B cell (primary cell): ENCODE measurements around the gene LECT2. TPM values are rescaled to one million over a fixed set of nuclear protein-coding genes. Genes with fewer than 3 reads are reported as not detected.

Source experiments
- ATAC-seq: fragments of 200-7000 bp; cut with Tn5 transposase; one replicate; pipeline ENCODE4 v1.10.0; 2021; ENCODE audit warnings: low read depth, mild to moderate bottlenecking, moderate number of reproducible peaks, moderate library complexity
- CTCF ChIA-PET: fragments of 350-600 bp; sonication (Branson Sonifier 250); formaldehyde crosslinking; loops from one replicate; lab custom pipeline; 2021; ENCODE audit warnings: antibody characterized with exemption, inconsistent platforms; lab: Charles Lee
- POLR2A ChIA-PET: fragments of 350-600 bp; sonication (Branson Sonifier 250); formaldehyde crosslinking; loops from one replicate; lab custom pipeline; 2021; ENCODE audit warnings: antibody characterized with exemption; lab: Charles Lee
- DNase-seq: peaks from one replicate; pipeline ENCODE4 v3.0.0; 2013
- H2AFZ ChIP-seq: 2 replicates; pipeline ENCODE4 v1.6.1; 2012; ENCODE audit warnings: mild to moderate bottlenecking, low read depth, low read length; ENCODE audit not compliant: insufficient read depth, poor library complexity, severe bottlenecking
- H3K27ac ChIP-seq, 2 donors: 1 replicate in 1 of 2; 2 replicates in 1 of 2; pipeline ENCODE4 v1.5.1; 2012 to 2013; ENCODE audit warnings: low read length in 2 of 2, mild to moderate bottlenecking in 2 of 2, moderate library complexity in 1 of 2
- H3K27me3 ChIP-seq, 4 experiments: fragments of 200-600 bp in 1 of 4; sonication (generic) in 1 of 4; replicated peaks in 1 of 4; 1 replicate in 2 of 4; 2 replicates in 2 of 4; pipeline versions ENCODE4 v1.6.1 to v1.7.0; 2013 to 2016; ENCODE audit warnings: low read length in 3 of 4, mild to moderate bottlenecking in 2 of 4, mixed read lengths in 1 of 4, moderate library complexity in 1 of 4; ENCODE audit not compliant: insufficient read depth in 4 of 4, control insufficient read depth in 3 of 4; ENCODE audit errors: control extremely low read depth in 1 of 4
- H3K36me3 ChIP-seq, 2 experiments: replicated peaks in 1 of 2; 1 replicate in 1 of 2; 2 replicates in 1 of 2; pipeline versions ENCODE4 v1.6.1 to v1.7.1; 2013; ENCODE audit warnings: low read length in 1 of 2; ENCODE audit not compliant: insufficient read depth in 2 of 2, control insufficient read depth in 1 of 2; ENCODE audit errors: control extremely low read depth in 1 of 2, extremely low read depth in 1 of 2
- H3K4me1 ChIP-seq, 2 donors: fragments of 200-600 bp in 1 of 2; sonication (generic) in 1 of 2; 1 replicate in 1 of 2; 2 replicates in 1 of 2; pipeline versions ENCODE4 v1.5.1 to v1.6.1; 2013 to 2017; ENCODE audit warnings: low read length in 2 of 2; ENCODE audit not compliant: control insufficient read depth in 2 of 2, insufficient read depth in 2 of 2
- H3K4me2 ChIP-seq: replicated peaks from 2 replicates; pipeline ENCODE3; 2012; ENCODE audit warnings: mild to moderate bottlenecking, low read depth, low read length; ENCODE audit not compliant: poor library complexity, severe bottlenecking
- H3K4me3 ChIP-seq, 5 experiments: fragments of 200-600 bp in 1 of 5; sonication (generic) in 1 of 5; 1 replicate in 3 of 5; 2 replicates in 2 of 5; pipeline versions ENCODE4 v1.5.1 to v1.7.0; 2011 to 2016; ENCODE audit warnings: low read length in 4 of 5, mild to moderate bottlenecking in 4 of 5, low read depth in 2 of 5, control low read depth in 1 of 5, moderate library complexity in 1 of 5; ENCODE audit not compliant: insufficient read depth in 1 of 5; ENCODE audit errors: control extremely low read depth in 1 of 5, extremely low read depth in 1 of 5
- H3K79me2 ChIP-seq: fragments of 200-600 bp; sonication (generic); one replicate; pipeline ENCODE4 v1.6.0; 2016; ENCODE audit warnings: low read length; ENCODE audit not compliant: control insufficient read depth, insufficient read depth
- H3K9ac ChIP-seq: fragments of 200-600 bp; sonication (generic); 2 replicates; pipeline ENCODE4 v1.6.1; 2017; ENCODE audit warnings: mild to moderate bottlenecking, low read length, moderate library complexity
- H3K9me3 ChIP-seq, 3 donors: one replicate each; pipeline versions ENCODE4 v1.6.1 to v1.7.1; 2013; ENCODE audit warnings: low read length in 2 of 3; ENCODE audit not compliant: control insufficient read depth in 2 of 3, insufficient read depth in 1 of 3; ENCODE audit errors: control extremely low read depth in 1 of 3
- H4K20me1 ChIP-seq: 2 replicates; pipeline ENCODE4 v1.6.0; 2012; ENCODE audit warnings: mild to moderate bottlenecking, low read length; ENCODE audit not compliant: insufficient read depth, control insufficient read depth, poor library complexity, severe bottlenecking
- H3K27ac Mint-ChIP-seq: one replicate; pipeline ENCODE4 v1.8.0; 2021; ENCODE audit warnings: mixed read lengths
- H3K27me3 Mint-ChIP-seq: one replicate; pipeline ENCODE4 v1.8.0; 2021; ENCODE audit warnings: mixed read lengths
- H3K4me1 Mint-ChIP-seq: one replicate; pipeline ENCODE4 v1.8.0; 2021; ENCODE audit warnings: mixed read lengths
- H3K4me3 Mint-ChIP-seq: one replicate; pipeline ENCODE4 v1.8.0; 2021; ENCODE audit warnings: mixed read lengths
- H3K9me3 Mint-ChIP-seq: one replicate; pipeline ENCODE4 v1.8.0; 2022; ENCODE audit warnings: mixed read lengths; ENCODE audit not compliant: insufficient read depth
- EZH2 ChIP-seq: IDR thresholded peaks from 2 replicates; pipeline ENCODE4 v1.6.1; 2012; ENCODE audit warnings: borderline replicate concordance, low read depth, mild to moderate bottlenecking, moderate library complexity, low read length; ENCODE audit not compliant: insufficient read depth, poor library complexity, severe bottlenecking
- WGBS: methylation state at CpG from one replicate; pipeline ENCODE4 v1.1.5; 2013; ENCODE audit warnings: missing lambda C conversion rate; ENCODE audit not compliant: insufficient coverage; 5-methylcytosine and 5-hydroxymethylcytosine counted together
- intact Hi-C: fragments of 100-400 bp; cut with micrococcal nuclease; formaldehyde crosslinking; loops from one replicate; pipeline ENCODE4 v1.10.0; 2022
- polyA plus RNA-seq: library from polyadenylated mRNA; depleted of rRNA; stranded (reverse); fragments of >200 nt; gene quantifications from 2 replicates; pipeline ENCODE4 v1.2.3, GENCODE V29; 2012
- total RNA-seq, 2 donors: library from RNA; stranded (reverse); fragments of 120-200 nt in 1 of 2; gene quantifications; 1 replicate in 1 of 2; 2 replicates in 1 of 2; pipeline versions ENCODE4 v1.2.3 to v1.2.4, GENCODE V29; 2013 to 2022
- TF ChIP-seq, protein P1 (sequence below): fragments of 200-600 bp; IDR thresholded peaks from one replicate; pipeline ENCODE4 v1.8.0; 2022; ENCODE audit warnings: antibody characterized with exemption, mild to moderate bottlenecking

The LECT2 gene
- total and polyA plus RNA-seq, 2 donors (not counting 1 experiment from before 2014, with no cell fraction given) = not detected

DNA sequence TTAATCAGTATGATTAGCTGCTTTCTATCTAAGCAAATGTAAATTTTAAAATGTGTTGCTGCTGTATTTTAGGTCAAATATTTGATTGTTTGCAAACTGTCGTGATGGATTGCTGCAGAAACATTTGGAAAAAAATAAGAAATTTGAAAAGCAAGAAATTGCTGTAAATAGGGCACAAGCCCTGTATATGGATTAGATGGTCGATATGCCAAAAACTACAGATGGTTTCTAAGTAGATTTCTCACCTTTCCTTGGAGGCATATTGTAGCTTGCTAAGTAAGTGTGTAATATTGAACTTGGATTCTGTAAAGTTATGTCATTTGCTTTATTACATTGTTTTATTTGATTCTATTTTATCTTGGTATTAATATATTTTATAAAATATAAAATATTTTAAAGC is 13.1 kb downstream of the LECT2 start:
- no peaks in the 10 kb centered on the region for H3K4me1 Mint-ChIP-seq
- Histone ChIP-seq H3K4me3 (no peak overlapping the region), H3K27me3 (no peaks in the 10 kb centered on the region), H3K79me2 (no peaks in the 10 kb centered on the region), H3K27ac (no peak overlapping the region), H3K4me1 (no peaks in the 10 kb centered on the region), H4K20me1 (no peaks in the 10 kb centered on the region), H3K36me3 (no peaks in the 10 kb centered on the region), H2AFZ (no peak overlapping the region), H3K9ac (no peak overlapping the region), H3K9me3 (no peaks in the 10 kb centered on the region), H3K4me2 (no peak overlapping the region)
- ATAC-seq (no peak), DNase-seq (no peak)
- H3K27me3 Mint-ChIP-seq = peaks cover 20% of the 10 kb centered on the region
- H3K27ac Mint-ChIP-seq = no peak overlapping the region
- H3K9me3 Mint-ChIP-seq = no peaks in the 10 kb centered on the region
- CTCF ChIA-PET = interaction anchor here (2.7 kb wide), 1 partner anchor 270 kb away, joined by 11 read pairs; no protein-coding TSS in a partner anchor
- 88% methylated on average over 1 of the region's 2 CpGs for WGBS
- H3K4me3 Mint-ChIP-seq = no peak overlapping the region
- POLR2A ChIA-PET = no interaction called here
- intact Hi-C loops = loop anchor here (10.0 kb wide), 1 partner anchor 123 kb away; no protein-coding TSS in a partner anchor
- TF ChIP-seq, protein P1, sequence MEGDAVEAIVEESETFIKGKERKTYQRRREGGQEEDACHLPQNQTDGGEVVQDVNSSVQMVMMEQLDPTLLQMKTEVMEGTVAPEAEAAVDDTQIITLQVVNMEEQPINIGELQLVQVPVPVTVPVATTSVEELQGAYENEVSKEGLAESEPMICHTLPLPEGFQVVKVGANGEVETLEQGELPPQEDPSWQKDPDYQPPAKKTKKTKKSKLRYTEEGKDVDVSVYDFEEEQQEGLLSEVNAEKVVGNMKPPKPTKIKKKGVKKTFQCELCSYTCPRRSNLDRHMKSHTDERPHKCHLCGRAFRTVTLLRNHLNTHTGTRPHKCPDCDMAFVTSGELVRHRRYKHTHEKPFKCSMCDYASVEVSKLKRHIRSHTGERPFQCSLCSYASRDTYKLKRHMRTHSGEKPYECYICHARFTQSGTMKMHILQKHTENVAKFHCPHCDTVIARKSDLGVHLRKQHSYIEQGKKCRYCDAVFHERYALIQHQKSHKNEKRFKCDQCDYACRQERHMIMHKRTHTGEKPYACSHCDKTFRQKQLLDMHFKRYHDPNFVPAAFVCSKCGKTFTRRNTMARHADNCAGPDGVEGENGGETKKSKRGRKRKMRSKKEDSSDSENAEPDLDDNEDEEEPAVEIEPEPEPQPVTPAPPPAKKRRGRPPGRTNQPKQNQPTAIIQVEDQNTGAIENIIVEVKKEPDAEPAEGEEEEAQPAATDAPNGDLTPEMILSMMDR = no peak
- TF ChIP-seq EZH2 = no peak

DNA sequence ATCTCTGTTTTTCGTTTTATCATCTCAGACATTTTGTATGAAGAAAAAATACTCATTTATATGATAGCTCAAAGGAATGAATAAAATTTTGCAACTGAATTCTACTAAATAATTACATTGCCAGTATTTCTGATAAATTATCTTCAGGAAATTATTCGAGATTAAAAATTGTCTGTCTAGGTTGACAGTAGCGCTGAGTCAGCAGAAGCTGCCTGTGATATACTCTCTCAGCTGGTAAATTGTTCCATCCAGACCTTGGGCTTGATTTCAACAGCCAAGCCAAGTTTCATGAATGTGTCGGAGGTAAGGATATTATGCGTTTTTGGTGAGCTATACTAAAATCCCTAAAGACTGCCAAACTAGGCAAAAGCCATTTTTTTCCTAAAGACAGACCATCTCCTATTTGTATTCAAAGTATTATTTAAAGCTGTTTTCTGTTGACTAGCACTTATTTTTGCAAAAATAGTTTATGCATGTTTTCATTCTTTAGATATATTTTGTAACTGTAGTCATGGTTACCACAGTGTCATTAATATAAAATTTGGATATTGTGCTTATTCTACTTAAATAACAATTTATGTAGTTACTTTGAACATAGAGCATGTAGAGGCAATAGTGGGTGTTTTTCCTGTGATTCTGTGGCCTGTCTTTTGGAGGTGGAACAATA is 17.4 kb downstream of the LECT2 start:
- Histone ChIP-seq H3K27ac (no peak overlapping the region), H3K9me3 (no peaks in the 10 kb centered on the region), H3K79me2 (no peaks in the 10 kb centered on the region), H2AFZ (no peak overlapping the region), H3K4me2 (no peak overlapping the region), H3K9ac (no peak overlapping the region), H3K36me3 (no peaks in the 10 kb centered on the region), H3K27me3 (no peaks in the 10 kb centered on the region), H4K20me1 (no peaks in the 10 kb centered on the region), H3K4me3 (no peak overlapping the region), H3K4me1 (no peaks in the 10 kb centered on the region)
- ChIA-PET CTCF (no interaction called here), POLR2A (no interaction called here)
- WGBS = 100% methylated on average over 2 of the region's 5 CpGs
- Mint-ChIP-seq H3K27me3 (peaks cover 25% of the 10 kb centered on the region), H3K4me3 (no peak overlapping the region), H3K4me1 (no peaks in the 10 kb centered on the region), H3K9me3 (no peaks in the 10 kb centered on the region), H3K27ac (no peak overlapping the region)
- no peak for ATAC-seq
- no peak for DNase-seq
- intact Hi-C loops = no loop called here
- no peak for TF ChIP-seq EZH2
- TF ChIP-seq, protein P1 = no peak
